ENCODE data around the gene URAD.

- TF ChIP-seq CTCF (conservative IDR thresholded peaks at IDR 0.05 in 1 of 2, IDR thresholded peaks at IDR 0.05 in 1 of 2; ENCODE audit: extremely low read depth in 1 of 2, insufficient read depth in 1 of 2, low read depth in 1 of 2, low read length in 2 of 2) (no peak), EZH2 (IDR thresholded peaks at IDR 0.05; ENCODE audit: borderline replicate concordance, low read length) (peak; percentile 50)
Observed at GRCh38 chr13:27970382-27971235, 17.9 kb downstream of the URAD start.
